ENCODE data around the gene ZNF263.

ZNF263 gene

DNA sequence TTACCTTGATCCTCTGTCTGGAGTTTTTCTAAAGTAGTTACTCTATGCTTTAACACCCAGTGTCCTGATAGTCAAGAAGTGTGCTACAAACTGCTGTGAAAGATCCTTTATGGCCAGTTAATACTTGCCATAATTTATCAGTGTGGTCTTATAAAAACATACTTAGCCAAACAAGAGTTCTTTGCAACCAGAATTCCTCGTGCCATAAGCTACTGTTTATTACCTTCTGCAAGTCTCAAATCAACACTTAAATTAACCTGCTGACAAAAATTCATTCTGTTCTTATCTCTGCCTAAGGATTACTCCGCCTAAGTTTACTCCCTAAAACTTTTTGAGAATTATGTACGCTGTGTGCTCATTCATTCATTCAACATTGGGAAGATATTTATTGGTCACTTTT lies 44.8 kb downstream of the ZNF263 start (continued):
- TF ChIP-seq, protein P1, sequence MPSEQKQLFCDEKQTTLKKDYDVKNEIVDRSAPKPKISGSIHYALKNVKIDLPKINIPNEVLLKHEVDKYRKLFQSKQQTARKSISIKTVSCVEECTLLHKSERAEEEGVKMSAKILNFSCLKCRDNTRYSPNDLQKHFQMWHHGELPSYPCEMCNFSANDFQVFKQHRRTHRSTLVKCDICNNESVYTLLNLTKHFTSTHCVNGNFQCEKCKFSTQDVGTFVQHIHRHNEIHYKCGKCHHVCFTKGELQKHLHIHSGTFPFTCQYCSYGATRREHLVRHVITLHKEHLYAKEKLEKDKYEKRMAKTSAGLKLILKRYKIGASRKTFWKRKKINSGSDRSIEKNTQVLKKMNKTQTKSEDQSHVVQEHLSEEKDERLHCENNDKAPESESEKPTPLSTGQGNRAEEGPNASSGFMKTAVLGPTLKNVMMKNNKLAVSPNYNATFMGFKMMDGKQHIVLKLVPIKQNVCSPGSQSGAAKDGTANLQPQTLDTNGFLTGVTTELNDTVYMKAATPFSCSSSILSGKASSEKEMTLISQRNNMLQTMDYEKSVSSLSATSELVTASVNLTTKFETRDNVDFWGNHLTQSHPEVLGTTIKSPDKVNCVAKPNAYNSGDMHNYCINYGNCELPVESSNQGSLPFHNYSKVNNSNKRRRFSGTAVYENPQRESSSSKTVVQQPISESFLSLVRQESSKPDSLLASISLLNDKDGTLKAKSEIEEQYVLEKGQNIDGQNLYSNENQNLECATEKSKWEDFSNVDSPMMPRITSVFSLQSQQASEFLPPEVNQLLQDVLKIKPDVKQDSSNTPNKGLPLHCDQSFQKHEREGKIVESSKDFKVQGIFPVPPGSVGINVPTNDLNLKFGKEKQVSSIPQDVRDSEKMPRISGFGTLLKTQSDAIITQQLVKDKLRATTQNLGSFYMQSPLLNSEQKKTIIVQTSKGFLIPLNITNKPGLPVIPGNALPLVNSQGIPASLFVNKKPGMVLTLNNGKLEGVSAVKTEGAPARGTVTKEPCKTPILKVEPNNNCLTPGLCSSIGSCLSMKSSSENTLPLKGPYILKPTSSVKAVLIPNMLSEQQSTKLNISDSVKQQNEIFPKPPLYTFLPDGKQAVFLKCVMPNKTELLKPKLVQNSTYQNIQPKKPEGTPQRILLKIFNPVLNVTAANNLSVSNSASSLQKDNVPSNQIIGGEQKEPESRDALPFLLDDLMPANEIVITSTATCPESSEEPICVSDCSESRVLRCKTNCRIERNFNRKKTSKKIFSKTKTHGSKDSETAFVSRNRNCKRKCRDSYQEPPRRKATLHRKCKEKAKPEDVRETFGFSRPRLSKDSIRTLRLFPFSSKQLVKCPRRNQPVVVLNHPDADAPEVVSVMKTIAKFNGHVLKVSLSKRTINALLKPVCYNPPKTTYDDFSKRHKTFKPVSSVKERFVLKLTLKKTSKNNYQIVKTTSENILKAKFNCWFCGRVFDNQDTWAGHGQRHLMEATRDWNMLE (tag by site-specific recombination; conservative IDR thresholded peaks at IDR 0.05; ENCODE audit: low read depth): no peak
- no peak for TF ChIP-seq ZNF138 (tag by site-specific recombination; IDR thresholded peaks at IDR 0.05; ENCODE audit: borderline replicate concordance)
- 0 out of 2 replicates have a peak, but pooled peaks have one; percentile 19 for TF ChIP-seq ZNF610 (tag by site-specific recombination; IDR thresholded peaks at IDR 0.05; ENCODE audit: borderline replicate concordance)
- 0 out of 2 replicates have a peak, but pooled peaks have one; percentile 18 for TF ChIP-seq ZNF398 (tag by site-specific recombination; IDR thresholded peaks at IDR 0.05)
- TF ChIP-seq, protein P2, sequence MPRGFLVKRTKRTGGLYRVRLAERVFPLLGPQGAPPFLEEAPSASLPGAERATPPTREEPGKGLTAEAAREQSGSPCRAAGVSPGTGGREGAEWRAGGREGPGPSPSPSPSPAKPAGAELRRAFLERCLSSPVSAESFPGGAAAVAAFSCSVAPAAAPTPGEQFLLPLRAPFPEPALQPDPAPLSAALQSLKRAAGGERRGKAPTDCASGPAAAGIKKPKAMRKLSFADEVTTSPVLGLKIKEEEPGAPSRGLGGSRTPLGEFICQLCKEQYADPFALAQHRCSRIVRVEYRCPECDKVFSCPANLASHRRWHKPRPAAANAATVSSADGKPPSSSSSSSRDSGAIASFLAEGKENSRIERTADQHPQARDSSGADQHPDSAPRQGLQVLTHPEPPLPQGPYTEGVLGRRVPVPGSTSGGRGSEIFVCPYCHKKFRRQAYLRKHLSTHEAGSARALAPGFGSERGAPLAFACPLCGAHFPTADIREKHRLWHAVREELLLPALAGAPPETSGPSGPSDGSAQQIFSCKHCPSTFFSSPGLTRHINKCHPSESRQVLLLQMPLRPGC (tag by site-specific recombination; IDR thresholded peaks at IDR 0.05): no peak
- no peak for TF ChIP-seq ZNF16 (tag by site-specific recombination; IDR thresholded peaks at IDR 0.05; ENCODE audit: low read depth)
- no peak for TF ChIP-seq ZNF514 (tag by site-specific recombination; IDR thresholded peaks at IDR 0.05)
- TF ChIP-seq EGR2 (tag by site-specific recombination; IDR thresholded peaks at IDR 0.05; ENCODE audit: low read depth): no peak
- TF ChIP-seq ZNF404 (tag by site-specific recombination; IDR thresholded peaks at IDR 0.05): no peak
- TF ChIP-seq ZNF132 (tag by site-specific recombination; IDR thresholded peaks at IDR 0.05; ENCODE audit: borderline replicate concordance): no peak
- no peak for TF ChIP-seq ZNF37A (tag by site-specific recombination; IDR thresholded peaks at IDR 0.05)
- TF ChIP-seq ZBTB26 (tag by site-specific recombination; optimal IDR thresholded peaks at IDR 0.05): no peak
- no peak for TF ChIP-seq ZNF416 (tag by site-specific recombination; IDR thresholded peaks at IDR 0.05)
- TF ChIP-seq ZBTB44 (tag by site-specific recombination; IDR thresholded peaks at IDR 0.05): no peak
- no peak for TF ChIP-seq SP3 (tag by site-specific recombination; IDR thresholded peaks at IDR 0.05)
- no peak for TF ChIP-seq ZNF660 (tag by site-specific recombination; IDR thresholded peaks at IDR 0.05)
- TF ChIP-seq FEZF1 (tag by site-specific recombination; IDR thresholded peaks at IDR 0.05): peak; percentile 92
- TF ChIP-seq, protein P3, sequence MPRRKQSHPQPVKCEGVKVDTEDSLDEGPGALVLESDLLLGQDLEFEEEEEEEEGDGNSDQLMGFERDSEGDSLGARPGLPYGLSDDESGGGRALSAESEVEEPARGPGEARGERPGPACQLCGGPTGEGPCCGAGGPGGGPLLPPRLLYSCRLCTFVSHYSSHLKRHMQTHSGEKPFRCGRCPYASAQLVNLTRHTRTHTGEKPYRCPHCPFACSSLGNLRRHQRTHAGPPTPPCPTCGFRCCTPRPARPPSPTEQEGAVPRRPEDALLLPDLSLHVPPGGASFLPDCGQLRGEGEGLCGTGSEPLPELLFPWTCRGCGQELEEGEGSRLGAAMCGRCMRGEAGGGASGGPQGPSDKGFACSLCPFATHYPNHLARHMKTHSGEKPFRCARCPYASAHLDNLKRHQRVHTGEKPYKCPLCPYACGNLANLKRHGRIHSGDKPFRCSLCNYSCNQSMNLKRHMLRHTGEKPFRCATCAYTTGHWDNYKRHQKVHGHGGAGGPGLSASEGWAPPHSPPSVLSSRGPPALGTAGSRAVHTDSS (tag by site-specific recombination; IDR thresholded peaks at IDR 0.05): no peak
- TF ChIP-seq, protein P4, sequence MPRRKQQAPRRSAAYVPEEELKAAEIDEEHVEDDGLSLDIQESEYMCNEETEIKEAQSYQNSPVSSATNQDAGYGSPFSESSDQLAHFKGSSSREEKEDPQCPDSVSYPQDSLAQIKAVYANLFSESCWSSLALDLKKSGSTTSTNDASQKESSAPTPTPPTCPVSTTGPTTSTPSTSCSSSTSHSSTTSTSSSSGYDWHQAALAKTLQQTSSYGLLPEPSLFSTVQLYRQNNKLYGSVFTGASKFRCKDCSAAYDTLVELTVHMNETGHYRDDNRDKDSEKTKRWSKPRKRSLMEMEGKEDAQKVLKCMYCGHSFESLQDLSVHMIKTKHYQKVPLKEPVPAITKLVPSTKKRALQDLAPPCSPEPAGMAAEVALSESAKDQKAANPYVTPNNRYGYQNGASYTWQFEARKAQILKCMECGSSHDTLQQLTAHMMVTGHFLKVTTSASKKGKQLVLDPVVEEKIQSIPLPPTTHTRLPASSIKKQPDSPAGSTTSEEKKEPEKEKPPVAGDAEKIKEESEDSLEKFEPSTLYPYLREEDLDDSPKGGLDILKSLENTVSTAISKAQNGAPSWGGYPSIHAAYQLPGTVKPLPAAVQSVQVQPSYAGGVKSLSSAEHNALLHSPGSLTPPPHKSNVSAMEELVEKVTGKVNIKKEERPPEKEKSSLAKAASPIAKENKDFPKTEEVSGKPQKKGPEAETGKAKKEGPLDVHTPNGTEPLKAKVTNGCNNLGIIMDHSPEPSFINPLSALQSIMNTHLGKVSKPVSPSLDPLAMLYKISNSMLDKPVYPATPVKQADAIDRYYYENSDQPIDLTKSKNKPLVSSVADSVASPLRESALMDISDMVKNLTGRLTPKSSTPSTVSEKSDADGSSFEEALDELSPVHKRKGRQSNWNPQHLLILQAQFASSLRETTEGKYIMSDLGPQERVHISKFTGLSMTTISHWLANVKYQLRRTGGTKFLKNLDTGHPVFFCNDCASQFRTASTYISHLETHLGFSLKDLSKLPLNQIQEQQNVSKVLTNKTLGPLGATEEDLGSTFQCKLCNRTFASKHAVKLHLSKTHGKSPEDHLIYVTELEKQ (tag by site-specific recombination; IDR thresholded peaks at IDR 0.05; ENCODE audit: borderline replicate concordance): no peak
- peak; percentile 75 for TF ChIP-seq ZXDB (tag by site-specific recombination; IDR thresholded peaks at IDR 0.05)
- TF ChIP-seq ZNF529 (tag by site-specific recombination; IDR thresholded peaks at IDR 0.05; ENCODE audit: insufficient replicate concordance): no peak
- no peak for TF ChIP-seq ZIC2 (tag by site-specific recombination; IDR thresholded peaks at IDR 0.05)

Data from HEK293 (cell line).